ENCODE data around the gene SLC16A5.
"Not testable (repeated sequence)": the region's sequence is repeated elsewhere in the genome, so short reads cannot be mapped to it uniquely, and the experiment has no call there.

SLC16A5 gene

DNA sequence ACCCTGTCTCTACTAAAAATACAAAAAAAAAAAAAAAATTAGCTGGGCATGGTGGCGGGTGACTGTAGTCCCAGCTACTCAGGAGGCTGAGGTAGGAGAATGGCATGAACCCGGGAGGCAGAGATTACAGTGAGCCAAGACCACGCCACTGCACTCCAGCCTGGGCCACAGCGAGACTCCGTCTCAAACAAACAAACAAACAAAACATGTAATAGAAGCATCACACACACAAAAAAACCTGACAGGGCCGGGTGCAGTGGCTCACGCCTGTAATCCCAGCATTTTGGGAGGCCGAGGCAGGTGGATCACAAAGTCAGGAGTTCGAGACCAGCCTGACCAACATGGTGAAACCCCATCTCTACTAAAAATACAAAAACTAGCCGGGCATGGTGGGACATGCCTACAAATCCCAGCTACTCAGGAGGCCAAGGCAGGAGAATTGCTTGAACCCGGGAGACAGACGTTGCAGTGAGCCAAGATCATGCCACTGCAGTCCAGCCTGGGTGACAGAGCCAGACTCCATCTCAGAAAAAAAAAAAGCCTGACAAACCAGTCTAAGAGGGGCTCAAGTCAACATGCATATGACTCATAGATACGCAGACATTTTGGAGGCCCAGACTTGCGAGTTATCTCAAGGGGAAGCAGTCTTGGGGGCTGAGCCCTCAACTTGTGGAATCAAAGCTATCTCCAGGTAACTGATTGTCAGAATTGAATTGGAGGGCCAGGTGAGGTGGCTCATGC is 46.0 kb downstream of the SLC16A5 start:
- DNase-seq (ENCODE audit: low spot score): not testable (repeated sequence)

DNA sequence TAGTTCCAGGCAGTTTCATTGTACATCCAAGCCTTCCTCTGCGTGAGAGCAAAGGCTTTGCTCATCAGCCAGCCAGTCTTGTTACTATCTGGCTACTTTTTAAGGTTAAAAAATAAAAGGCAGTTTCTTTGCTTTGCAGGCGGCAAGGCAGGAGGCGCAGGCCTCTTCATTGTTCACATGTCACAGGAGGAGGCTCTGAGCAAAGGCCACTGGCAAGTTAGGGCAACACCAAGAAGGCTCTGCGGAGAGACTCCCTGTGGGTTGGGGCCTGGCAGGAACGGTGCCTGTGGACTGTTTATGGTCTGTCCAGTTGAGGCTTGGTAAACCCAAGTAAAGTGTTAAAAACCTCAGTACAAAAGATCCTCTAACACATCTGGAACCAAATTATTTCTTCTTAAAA is 47.7 kb downstream of the SLC16A5 start:
- DNase-seq (ENCODE audit: low spot score): no peak

DNA sequence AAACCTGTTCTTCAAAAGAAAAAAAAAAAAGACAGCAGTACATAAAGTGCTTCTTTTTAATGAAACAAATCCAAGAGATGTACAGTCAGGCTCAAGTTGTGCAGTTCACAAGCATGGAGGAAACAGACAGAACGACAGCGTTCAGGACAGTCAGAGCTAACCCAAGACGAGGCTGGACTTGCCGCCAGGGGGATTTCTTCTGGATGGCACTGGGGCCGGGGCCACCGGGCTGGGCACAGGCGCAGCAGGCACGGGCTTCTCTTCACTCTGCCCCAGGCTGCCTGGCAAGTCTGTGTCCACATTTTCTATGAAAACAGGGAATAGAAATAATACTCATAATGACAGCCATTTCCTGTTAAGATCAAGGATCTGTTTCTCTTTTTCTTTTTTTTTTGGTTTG is 48.2 kb downstream of the SLC16A5 start:
- no peak for DNase-seq (ENCODE audit: low spot score)

DNA sequence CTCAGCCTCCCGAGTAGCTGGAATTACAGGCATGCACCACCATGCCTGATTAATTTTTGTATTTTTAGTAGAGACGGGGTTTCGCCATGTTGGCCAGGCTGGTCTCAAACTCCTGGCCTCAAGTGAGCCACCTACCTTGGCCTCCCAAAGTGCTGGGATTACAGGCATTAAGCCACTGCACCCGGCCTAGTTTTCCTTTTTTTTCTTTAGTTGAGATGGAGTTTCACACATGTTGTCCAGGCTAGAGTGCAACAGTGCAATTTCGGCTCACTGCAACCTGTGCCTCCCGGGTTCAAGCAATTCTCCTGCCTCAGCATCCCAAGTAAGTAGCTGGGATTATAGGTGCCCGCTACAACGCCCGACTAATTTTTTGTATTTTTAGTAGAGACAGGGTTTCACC is 50.0 kb downstream of the SLC16A5 start:
- not testable (repeated sequence) for DNase-seq (ENCODE audit: low spot score)

DNA sequence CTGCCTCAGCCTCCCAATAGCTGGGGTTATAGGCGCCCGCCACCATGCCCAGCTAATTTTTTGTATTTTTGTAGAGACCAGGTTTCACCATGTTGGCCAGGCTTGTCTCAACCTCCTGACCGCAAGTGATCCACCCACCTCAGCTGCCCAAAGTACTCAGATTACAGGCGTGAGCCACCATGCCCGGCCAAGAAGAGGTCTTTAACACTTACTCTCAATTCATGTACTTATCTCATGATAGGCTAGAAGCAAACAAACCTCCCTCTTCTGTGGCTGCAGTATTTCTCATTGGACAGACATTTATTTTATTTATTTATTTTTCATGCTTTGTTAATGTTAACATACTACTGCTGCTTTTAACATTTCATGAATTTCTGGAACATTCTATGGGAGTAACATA is 50.8 kb downstream of the SLC16A5 start:
- no peak for DNase-seq (ENCODE audit: low spot score)

DNA sequence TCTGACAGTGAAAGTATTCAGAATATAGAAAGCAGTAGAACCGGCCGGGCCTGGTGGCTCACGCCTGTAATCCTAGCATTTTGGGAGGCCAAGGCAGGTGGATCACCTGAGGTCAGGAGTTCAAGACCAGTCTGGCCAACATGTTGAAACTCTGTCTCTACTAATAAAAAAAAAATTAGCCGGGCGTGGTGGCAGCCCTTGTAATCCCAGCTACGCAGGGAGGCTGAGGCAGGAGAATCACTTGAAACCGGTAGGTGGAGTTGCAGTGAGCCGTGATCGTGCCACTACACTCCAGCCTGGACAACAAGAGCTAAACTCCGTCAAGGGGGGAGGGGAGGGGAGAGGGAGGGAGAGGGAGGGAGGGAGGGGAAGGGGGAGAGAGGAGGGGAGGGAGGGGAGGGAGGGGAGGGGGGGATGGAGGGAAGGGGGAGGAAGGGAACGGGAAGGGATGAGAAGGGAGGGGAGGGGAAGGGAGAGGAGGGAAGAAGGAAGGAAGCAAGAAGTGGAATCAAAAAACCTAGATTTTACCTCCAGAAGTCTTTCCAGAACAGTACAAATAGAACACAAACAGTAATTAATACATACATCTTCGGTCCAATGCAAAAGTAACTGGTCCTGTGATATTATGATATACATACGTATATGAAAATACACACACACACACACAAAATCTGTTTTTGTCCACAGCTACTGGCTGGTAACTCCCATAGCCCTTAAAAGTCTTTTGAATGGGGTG is 54.6 kb downstream of the SLC16A5 start:
- DNase-seq (ENCODE audit: low spot score): no peak

DNA sequence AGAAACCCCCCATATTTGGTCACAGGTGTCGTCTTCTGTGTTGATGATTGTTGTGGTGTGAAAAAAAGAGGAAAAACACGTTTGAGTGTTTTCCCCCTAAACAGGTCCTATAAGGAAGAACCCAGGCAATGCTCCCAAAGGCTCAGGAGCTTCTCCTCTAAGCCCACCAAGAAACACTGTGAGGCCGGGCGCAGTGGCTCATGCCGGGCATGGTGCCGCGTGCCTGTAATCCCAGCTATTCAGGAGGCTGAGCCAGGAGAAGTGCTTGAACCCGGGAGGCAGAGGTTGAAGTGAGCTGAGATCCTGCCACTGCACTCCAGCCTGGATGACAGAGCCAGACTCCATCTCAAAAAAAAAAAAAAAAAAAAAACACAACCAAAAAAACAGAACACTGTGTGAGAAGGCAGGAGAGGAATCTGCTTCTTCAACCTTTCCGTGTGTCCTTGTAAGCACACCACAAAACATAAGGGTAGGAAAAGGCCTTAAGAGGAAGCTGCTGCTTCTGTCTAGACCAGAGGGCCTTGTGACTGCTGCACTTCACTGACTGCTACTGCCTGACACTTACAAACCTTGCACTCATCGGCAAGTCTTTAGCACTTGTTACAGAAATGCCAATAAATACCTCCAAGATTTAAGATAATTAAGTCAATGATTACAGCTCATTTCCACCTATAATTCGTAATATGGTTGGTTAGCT is 57.2 kb downstream of the SLC16A5 start:
- peak; percentile 33 for DNase-seq (ENCODE audit: low spot score)

DNA sequence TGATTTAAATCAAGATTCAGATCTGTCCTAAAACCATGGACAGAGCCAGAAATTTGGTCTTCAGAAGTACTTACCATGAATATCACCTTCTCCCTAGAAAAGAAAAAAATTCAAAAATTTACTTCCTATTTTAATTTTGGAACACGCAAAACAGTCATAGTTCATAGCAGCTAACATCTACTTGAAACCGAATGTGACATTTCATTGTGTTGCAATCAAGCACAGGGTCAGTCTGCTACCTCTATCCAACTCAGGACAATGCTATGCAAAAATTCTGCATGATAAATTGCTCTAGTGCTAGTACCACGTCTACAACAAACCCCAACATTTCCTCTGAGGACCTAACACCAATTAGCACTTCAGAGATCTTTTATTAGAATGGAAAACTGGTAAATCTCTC is 58.8 kb downstream of the SLC16A5 start:
- DNase-seq (ENCODE audit: low spot score): no peak

DNA sequence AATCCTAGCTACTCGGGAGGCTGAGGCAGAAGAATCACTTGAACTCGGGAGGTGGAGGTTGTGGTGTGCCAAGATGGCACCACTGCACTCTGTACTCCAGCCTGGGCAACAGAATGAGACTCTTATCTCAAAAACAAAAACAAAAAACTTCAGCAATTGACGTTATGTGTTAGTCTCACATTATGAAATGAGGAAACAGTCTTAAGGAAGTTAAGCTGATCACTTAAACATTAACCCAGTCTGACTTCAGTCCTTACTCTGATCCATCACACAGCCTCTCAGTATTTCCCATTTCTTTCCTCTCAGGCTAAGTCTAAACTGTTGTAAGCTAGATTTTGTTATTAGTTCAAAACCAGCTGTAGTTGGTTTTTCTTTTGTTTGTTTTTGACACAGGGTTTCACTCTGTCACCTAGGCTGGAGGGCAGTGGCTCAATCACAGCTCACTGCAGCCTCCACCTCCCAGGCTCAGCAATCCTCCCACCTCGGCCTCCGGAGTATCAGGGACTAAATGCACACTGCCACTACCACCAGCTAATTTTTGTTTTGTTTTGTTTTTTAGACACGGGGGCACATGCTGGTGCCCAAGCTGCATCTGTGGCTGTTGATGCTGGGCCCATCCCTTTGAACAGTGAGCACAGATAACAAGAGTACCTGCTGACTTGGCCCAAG is 60.3 kb downstream of the SLC16A5 start:
- DNase-seq (ENCODE audit: low spot score): no peak

DNA sequence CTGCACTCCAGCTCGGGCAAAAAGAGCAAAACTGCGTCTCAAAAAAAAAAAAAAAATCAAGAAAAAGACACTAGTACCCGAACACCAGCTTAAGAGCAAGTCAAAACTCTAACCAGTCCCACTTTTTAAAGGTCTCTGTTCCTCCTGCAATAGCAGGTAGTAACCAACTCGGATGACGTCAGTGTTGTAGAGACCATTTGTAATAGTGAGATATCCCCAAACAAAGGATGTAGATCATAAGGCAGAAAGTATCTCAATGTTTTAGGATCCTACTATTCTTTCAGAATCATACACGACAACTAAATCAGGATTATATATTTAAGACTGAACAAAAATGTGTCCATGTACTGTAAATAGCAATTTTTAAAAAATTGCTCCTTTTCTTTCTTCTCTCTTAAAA is 64.2 kb downstream of the SLC16A5 start:
- DNase-seq (ENCODE audit: low spot score): no peak

DNA sequence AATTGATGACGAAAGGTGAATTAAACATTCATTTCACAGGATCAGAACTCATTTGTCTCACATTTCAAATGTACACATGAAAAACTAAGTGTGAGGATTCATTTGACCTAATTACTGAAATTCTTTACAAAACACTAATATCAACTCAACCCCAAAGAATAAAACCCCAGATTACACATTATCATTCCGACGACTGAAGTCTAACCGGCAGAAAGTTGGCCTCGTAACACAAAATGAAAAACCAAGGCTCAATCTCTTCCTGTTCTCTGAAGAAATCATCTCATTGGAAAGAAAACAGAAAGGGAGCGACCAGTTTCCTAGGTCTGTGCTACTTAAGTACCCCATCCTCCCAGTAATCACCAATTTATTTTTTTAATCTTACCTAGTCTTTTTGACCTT is 64.8 kb downstream of the SLC16A5 start:
- no peak for DNase-seq (ENCODE audit: low spot score)

DNA sequence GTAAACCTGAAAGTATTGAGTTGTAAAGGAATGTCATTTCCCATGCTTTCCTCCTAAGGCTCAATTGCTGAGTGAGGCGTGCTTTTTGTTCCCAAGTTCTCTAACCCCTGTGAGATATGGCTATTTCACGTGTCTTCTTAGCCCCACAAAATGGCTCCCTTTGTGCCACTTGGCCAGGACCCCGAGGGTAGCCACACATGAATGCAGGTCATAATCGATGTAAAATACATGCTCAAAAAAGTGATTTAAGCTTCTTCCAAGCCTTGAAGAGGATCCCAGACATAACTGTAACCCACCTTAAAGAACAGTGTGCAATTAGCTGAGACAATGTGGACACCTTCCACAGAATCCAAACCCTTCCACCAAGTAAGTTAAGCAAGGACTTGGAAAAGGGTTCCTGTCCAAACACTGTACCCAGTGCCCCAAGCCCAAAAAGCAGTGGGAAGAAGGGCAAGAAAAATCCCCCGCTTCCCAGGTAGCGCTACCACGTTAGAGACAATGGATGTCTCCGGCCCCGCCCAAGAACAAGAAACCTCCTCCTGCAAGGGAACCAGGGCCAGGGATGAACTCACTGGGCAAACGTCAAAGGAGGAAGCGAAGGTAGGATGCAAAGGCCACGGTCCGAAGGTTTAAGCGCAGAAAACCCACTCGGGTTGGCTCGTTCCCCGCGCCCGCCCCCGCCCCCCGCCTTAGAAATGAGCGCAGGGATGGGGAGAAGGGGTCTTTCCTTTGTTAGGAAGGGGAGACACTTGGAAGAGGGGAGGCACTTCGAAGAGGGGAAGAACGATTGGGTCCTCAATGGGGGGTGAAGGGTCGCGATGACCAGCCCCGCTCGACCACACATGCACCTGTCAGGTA is 65.4 kb downstream of the SLC16A5 start:
- no peak for DNase-seq (ENCODE audit: low spot score)

DNA sequence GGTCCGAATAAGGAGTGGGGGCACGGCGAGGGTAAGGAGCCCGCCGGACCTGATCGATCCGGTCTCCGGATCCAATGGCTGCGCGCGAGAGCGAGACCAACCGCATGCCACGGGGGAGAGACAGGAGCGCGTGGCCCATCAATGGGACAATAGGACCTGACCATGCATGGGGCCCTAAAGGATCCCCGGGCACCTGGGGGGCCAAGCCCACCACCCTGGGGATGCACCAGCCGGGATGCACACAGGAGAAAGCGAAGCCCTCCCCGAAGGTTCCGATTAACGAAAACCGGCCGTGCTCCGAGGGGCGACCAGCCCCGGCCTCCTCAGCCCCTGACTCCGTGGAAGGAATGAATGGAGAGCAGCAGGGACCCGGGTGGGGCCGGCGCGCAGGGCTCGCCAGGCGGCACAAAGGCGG is 66.0 kb downstream of the SLC16A5 start:
- no peak for DNase-seq (ENCODE audit: low spot score)

DNA sequence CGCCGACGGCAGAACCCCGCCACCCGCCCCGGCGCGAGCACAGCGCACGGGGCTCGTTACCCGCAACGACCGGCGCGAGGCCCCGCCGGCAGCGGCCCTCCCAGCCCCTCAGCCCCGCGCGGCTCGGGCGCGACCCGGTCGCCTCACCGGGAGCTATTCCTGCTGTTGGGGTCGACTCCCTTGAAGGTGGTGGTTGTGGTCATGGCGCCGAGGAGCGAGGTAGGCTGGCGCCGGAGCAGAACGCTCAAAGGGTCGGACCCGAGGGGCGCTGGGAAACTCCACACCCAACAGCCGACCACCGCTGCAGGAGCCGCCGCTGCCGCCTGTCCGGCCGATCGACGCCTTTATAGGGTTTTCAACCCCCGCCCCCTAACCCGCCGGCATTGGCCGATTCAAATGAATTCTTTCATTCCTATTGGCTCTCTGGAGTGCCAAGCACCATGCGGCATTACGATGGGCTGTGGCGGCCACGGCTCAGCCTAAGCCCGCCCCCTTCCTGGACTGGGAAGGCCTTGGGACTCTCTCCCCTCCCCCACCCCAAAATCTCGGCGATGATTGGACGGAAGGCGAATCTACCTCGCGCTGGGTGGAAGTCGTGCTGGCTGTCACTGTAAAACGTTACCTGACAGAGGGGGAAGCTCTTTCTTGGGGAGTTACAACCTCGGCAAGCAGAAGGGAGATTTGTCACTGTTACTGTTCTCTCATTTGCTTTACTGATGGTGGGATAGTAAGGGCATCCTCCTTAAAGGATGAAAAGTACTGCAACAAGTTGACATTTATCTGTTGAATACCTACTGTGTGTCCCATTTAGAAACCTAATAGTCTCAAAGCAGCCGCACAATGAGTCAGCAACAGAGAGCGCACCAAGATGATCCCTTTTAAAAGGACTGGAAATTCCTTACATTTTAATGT is 66.7 kb downstream of the SLC16A5 start, which contains the start of gene JPT1:
TSS of gene JPT1 (minus strand) at position 318 of the 912 bp plus-strand sequence. CDS start at position 203, 115 bp downstream.
- DNase-seq (ENCODE audit: low spot score): peak; percentile 98

DNA sequence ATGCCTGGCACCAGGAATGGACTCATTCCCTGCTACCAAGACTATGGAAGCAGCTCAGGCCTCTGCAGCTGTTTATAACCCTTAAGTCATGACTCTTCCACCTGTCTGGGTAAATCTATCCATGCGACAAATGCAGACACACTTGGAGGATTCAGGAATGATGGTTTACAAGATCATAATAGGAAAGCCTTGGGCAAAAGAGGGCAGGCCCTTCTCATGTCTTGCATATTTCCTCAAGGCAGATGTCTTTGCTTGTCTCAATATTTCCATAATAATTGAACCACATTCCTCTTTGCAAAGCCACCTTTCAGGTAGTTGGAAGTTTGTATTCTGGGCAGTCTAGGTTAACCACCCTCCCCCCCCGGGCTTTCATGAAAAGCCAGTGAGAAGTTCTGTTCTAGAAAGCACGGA is 67.4 kb downstream of the SLC16A5 start:
- no peak for DNase-seq (ENCODE audit: low spot score)

All from globus pallidus (tissue), 1 donor.